Mucosa of descending colon (tissue), 3 donors: ENCODE data around the gene CCDC57. TPM values are rescaled to one million over a fixed set of nuclear protein-coding genes. Genes with fewer than 3 reads are reported as not detected.

Experiments
- ATAC-seq: fragments of 200-7000 bp; cut with Tn5 transposase; one replicate; pipeline ENCODE4 v1.9.1; 2020; ENCODE audit warnings: mild to moderate bottlenecking, moderate library complexity
- DNase-seq, 3 donors: peaks; one replicate each; pipeline ENCODE4 v3.0.0-alpha.2; 2020
- H3K36me3 ChIP-seq: fragments of 200-600 bp; one replicate; pipeline ENCODE4 v1.8.0; 2021; ENCODE audit warnings: low read depth, mild to moderate bottlenecking
- H3K4me1 ChIP-seq: fragments of 200-600 bp; one replicate; pipeline ENCODE4 v1.8.0; 2021; ENCODE audit warnings: low read depth, mild to moderate bottlenecking
- H3K4me3 ChIP-seq: fragments of 200-600 bp; one replicate; pipeline ENCODE4 v1.8.0; 2021; ENCODE audit warnings: mild to moderate bottlenecking
- H3K9me3 ChIP-seq: fragments of 200-600 bp; one replicate; pipeline ENCODE4 v1.8.0; 2021; ENCODE audit warnings: mild to moderate bottlenecking
- CTCF ChIP-seq: fragments of 200-600 bp; IDR thresholded peaks from one replicate; pipeline ENCODE4 v1.8.0; 2022; ENCODE audit warnings: antibody characterized with exemption, mild to moderate bottlenecking
- intact Hi-C, 2 donors: fragments of 100-400 bp; cut with DNase I in 1 of 2; cut with micrococcal nuclease in 1 of 2; formaldehyde crosslinking; loops; one replicate each; pipeline versions ENCODE4 v1.11.0 to v1.11.1; 2022; cut with DNase I, micrococcal nuclease
- total RNA-seq, 3 donors: library from RNA; stranded (reverse); fragmentation: NEBNext Ultra II Directional in 2 of 3; extraction: Animal tissue kit (Norgen Biotek cat#: 25700) in 2 of 3; gene quantifications; one replicate each; pipeline versions ENCODE4 v1.2.1 to v1.2.4, GENCODE V29; 2021 to 2023
- donor health status: DM: no; HTN: no; CAD: no; lungs with moderate emphysema.
- donor health status: DM: no; HTN: no; CAD: no.
- donor health status: DM: no; HTN: yes; CAD: no.

Gene CCDC57
- total RNA-seq, 3 donors from 2014 or later, result 41.3 to 46.3 (median 45.4) TPM

- intact Hi-C loops, result no loop called here
- Histone ChIP-seq H3K36me3 (peaks cover 30% of the 10 kb centered on the region), H3K4me3 (no peak overlapping the region), H3K9me3 (no peaks in the 10 kb centered on the region), H3K4me1 (no peaks in the 10 kb centered on the region)
- no peak for TF ChIP-seq CTCF
- peak in 1 of 3 donors; percentile 50 for DNase-seq
- no peak for ATAC-seq
Measured at GRCh38 chr17:82250868-82251500, 38.3 kb upstream of the CCDC57 start.

GRCh38 chr17:82249896-82250581, 37.4 kb upstream of the CCDC57 start:
- no peak for ATAC-seq
- DNase-seq, result peak in 1 of 3 donors; percentile 37
- no peak for TF ChIP-seq CTCF
- Histone ChIP-seq H3K9me3 (no peaks in the 10 kb centered on the region), H3K4me3 (no peak overlapping the region), H3K36me3 (peaks cover 30% of the 10 kb centered on the region), H3K4me1 (no peaks in the 10 kb centered on the region)
- intact Hi-C loops, result no loop called here

- no peak for ATAC-seq
- Histone ChIP-seq H3K36me3 (peaks cover 32% of the 10 kb centered on the region), H3K4me1 (no peaks in the 10 kb centered on the region), H3K4me3 (no peak overlapping the region), H3K9me3 (no peaks in the 10 kb centered on the region)
- peak in 1 of 3 donors; percentile 49 for DNase-seq
- intact Hi-C loops, result no loop called here
- TF ChIP-seq CTCF, result no peak
Measured at GRCh38 chr17:82248815-82249674, 36.4 kb upstream of the CCDC57 start.

- no peak for ATAC-seq
- TF ChIP-seq CTCF, result no peak
Measured at GRCh38 chr17:82247856-82248671, 35.4 kb upstream of the CCDC57 start.

More at GRCh38 chr17:82247856-82248671, 35.4 kb upstream of the CCDC57 start:
- peaks cover 3% of the 10 kb centered on the region for H3K4me1 ChIP-seq
- intact Hi-C loops, result no loop called here
- H3K9me3 ChIP-seq, result no peaks in the 10 kb centered on the region
- H3K4me3 ChIP-seq, result no peak overlapping the region
- H3K36me3 ChIP-seq, result peaks cover 36% of the 10 kb centered on the region
- DNase-seq, result peak in 1 of 3 donors; percentile 42
